Measurements from ENCODE around the gene HDAC10.

DNA sequence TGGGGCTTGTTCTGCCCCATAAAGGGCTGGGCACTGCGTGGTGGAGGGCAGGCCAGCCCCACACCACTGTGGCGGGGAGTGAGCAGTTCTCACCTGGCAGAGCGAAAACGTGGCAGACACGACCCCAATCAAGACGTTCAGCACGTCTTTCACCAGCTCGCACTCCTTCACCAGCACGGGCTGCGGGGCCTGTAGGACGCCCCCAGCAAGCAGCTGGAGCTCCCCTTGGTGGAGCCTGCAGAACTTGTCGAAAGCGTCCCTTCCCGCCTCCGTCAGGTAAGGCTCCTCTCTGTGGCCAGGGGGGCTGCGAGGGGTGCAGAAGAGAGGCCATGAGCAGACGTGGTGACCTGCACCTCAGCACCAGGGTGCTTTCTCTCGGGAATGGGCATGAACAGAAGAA, 17.8 kb downstream of the HDAC10 start:
- no peak for TF ChIP-seq POLR2A (IDR thresholded peaks at IDR 0.05)
- no peak for TF ChIP-seq CTCF (IDR thresholded peaks at IDR 0.05)
